ENCODE results near the gene EPS15. TPM values are rescaled to one million over a fixed set of nuclear protein-coding genes. Genes with fewer than 3 reads are reported as not detected.

The EPS15 gene
- total and polyA plus RNA-seq, 9 donors, result 20.9 to 84.0 (median 68.4) TPM

DNA sequence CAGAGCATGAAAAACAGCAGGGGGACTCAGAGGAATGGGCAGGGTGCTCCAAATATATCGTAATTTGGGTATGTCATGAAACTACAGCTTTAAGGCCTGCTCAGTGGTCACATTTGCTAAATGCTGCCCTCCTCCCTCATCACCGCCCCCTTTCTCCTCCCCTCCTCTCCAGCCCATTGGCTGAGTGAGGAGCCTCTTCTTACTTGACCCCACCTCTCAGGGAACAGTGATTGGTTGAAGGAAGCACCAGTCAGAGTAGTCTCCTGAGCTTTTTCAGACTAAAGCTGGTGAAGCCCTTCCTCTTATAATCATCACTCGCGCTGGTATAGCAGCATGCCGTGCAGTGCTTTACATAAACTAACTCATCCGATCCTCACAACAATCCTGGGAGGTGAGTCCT lies 178.7 kb downstream of the EPS15 start:
- peaks cover 5% of the 10 kb centered on the region for H3K4me1 ChIP-seq (ENCODE audit: insufficient read depth)
- no peaks in the 10 kb centered on the region for H3K27me3 ChIP-seq
- no peaks in the 10 kb centered on the region for H3K9me3 ChIP-seq
- no peak for DNase-seq
- no peak overlapping the region for H3K4me3 ChIP-seq
- no peaks in the 10 kb centered on the region for H3K36me3 ChIP-seq
- intact Hi-C loops (cut with DNase I), result no loop called here
- WGBS, 3 donors, result 92 to 97% (median 96%) methylated on average over 6 of the region's 6 CpGs
- no peak overlapping the region for H3K27ac ChIP-seq
- TF ChIP-seq, protein P1, sequence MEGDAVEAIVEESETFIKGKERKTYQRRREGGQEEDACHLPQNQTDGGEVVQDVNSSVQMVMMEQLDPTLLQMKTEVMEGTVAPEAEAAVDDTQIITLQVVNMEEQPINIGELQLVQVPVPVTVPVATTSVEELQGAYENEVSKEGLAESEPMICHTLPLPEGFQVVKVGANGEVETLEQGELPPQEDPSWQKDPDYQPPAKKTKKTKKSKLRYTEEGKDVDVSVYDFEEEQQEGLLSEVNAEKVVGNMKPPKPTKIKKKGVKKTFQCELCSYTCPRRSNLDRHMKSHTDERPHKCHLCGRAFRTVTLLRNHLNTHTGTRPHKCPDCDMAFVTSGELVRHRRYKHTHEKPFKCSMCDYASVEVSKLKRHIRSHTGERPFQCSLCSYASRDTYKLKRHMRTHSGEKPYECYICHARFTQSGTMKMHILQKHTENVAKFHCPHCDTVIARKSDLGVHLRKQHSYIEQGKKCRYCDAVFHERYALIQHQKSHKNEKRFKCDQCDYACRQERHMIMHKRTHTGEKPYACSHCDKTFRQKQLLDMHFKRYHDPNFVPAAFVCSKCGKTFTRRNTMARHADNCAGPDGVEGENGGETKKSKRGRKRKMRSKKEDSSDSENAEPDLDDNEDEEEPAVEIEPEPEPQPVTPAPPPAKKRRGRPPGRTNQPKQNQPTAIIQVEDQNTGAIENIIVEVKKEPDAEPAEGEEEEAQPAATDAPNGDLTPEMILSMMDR (IDR thresholded peaks at IDR 0.05), result no peak
- TF ChIP-seq EP300 (IDR thresholded peaks at IDR 0.05) (no peak), POLR2A (IDR thresholded peaks at IDR 0.05) (no peak)

DNA sequence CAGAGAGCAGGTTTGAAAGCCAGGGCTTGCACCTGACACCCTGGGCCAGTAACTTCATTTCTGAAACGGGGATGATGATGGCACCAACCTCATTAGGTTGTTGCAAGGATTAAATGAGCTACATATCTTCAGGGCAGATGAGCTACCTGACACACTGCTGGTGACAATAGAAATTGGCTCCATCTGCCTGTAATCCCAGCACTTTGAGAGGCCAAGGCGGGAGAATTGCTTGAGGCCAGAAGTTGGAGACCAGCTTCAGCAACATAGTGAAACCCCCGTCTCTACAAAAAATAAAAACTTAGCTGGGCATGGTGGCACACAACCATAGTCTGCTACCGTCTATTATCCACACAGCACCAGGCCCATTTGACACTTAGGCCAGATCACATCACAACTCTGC lies 182.4 kb downstream of the EPS15 start:
- Histone ChIP-seq H3K27ac (no peak overlapping the region), H3K36me3 (no peaks in the 10 kb centered on the region), H3K4me1 (ENCODE audit: insufficient read depth) (no peaks in the 10 kb centered on the region), H3K4me3 (no peak overlapping the region), H3K27me3 (no peaks in the 10 kb centered on the region), H3K9me3 (no peaks in the 10 kb centered on the region)
- 90 to 97% (median 93%) methylated on average over 4 of the region's 4 CpGs for WGBS, 3 donors
- intact Hi-C loops (cut with DNase I), result no loop called here
- DNase-seq, result no peak
- TF ChIP-seq POLR2A (IDR thresholded peaks at IDR 0.05) (no peak), EP300 (IDR thresholded peaks at IDR 0.05) (no peak)
- TF ChIP-seq, protein P1 (IDR thresholded peaks at IDR 0.05), result no peak

DNA sequence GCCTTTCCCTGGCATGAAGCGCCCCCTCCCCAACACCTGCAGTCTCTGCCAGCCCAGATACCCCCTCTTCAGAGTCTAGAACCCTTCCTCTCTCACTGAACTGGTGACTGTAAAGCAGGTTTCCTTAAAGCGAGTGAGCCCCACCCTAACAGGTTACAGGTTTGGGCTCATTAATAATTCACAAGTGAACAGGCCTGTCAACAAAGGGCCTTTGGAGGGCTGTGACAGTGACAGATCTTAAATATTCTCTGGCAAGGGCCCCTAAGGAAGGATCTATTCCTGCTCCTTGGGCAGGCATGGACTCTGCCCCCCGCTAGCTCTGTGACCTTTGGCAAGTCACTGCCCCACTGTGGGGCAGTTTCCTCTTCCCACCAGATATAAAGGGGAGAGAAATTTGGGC lies 183.1 kb downstream of the EPS15 start:
- 91 to 94% (median 93%) methylated on average over 3 of the region's 3 CpGs for WGBS, 3 donors
- no peak for DNase-seq
- TF ChIP-seq, protein P1 (IDR thresholded peaks at IDR 0.05), result no peak
- TF ChIP-seq EP300 (IDR thresholded peaks at IDR 0.05) (no peak), POLR2A (IDR thresholded peaks at IDR 0.05) (no peak)

DNA sequence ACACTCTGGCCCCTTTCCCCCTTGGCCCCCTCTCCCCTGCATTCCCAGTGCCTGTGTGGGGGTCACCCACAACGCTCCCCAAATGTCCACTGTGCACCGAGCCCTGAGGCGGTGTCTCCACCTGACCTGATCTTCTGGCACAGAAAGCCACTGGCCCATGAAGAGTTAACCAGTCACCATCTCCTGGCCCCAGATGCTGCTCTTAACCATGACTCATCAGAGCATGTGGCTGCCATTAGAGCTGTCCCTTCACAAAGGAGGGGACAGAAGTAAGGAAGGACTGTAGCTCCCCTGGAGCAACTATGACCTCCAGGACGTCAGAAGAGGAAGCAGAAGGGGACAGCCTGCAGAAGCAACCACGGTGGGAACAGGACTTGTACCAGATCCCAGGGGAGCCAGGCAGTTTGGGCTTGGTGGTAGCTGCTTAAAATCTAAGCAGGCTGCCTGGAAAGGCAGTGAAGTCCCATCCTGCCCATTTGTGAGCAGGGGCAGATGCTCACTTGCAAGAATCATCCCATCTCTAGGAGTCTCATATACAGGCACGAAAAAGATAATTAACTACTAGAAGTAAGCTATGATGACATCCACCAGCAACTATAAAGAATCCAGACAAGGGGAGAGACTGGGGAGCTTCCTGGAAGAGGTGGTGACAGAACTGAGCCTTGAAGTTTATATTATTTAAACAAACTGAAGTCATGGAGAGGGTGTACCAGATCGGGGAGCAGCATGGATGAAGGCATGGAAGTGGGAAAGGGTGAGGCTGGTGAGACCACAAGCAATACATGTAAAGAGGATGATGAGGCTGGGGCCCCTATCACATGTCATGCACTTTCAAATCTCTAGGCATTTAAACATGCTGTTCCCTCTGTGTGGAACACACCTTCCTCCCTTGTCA lies 187.6 kb downstream of the EPS15 start:
- DNase-seq, result no peak
- no peaks in the 10 kb centered on the region for H3K9me3 ChIP-seq
- intact Hi-C loops (cut with DNase I), result no loop called here
- H3K36me3 ChIP-seq, result no peaks in the 10 kb centered on the region
- no peak overlapping the region for H3K27ac ChIP-seq
- H3K4me3 ChIP-seq, result no peak overlapping the region
- no peaks in the 10 kb centered on the region for H3K27me3 ChIP-seq
- WGBS, 3 donors, result 58 to 70% (median 63%) methylated on average over 7 of the region's 7 CpGs
- peaks cover 1% of the 10 kb centered on the region for H3K4me1 ChIP-seq (ENCODE audit: insufficient read depth)
- TF ChIP-seq, protein P1 (IDR thresholded peaks at IDR 0.05), result no peak
- TF ChIP-seq EP300 (IDR thresholded peaks at IDR 0.05), result no peak
- no peak for TF ChIP-seq POLR2A (IDR thresholded peaks at IDR 0.05)

More for the DNA sequence above, 183.1 kb downstream of the EPS15 start:
- intact Hi-C loops (cut with DNase I), result no loop called here
- no peak overlapping the region for H3K27ac ChIP-seq
- no peaks in the 10 kb centered on the region for H3K4me1 ChIP-seq (ENCODE audit: insufficient read depth)
- no peaks in the 10 kb centered on the region for H3K9me3 ChIP-seq
- H3K27me3 ChIP-seq, result no peaks in the 10 kb centered on the region
- H3K4me3 ChIP-seq, result no peak overlapping the region
- no peaks in the 10 kb centered on the region for H3K36me3 ChIP-seq

All from ovary (tissue), 9 donors.